ENCODE results near the gene HOXC5.
A peak's percentile ranks its signal among the peaks of the same experiment; 100 is the strongest.

Gene HOXC5

GRCh38 chr12:53995378-53996239, 37.2 kb upstream of the HOXC5 start:
- no peak for DNase-seq (ENCODE audit: low read depth, low spot score)

- no peak for DNase-seq (ENCODE audit: low read depth, low spot score)
Observed at GRCh38 chr12:53996240-53997203, 36.3 kb upstream of the HOXC5 start.

DNA sequence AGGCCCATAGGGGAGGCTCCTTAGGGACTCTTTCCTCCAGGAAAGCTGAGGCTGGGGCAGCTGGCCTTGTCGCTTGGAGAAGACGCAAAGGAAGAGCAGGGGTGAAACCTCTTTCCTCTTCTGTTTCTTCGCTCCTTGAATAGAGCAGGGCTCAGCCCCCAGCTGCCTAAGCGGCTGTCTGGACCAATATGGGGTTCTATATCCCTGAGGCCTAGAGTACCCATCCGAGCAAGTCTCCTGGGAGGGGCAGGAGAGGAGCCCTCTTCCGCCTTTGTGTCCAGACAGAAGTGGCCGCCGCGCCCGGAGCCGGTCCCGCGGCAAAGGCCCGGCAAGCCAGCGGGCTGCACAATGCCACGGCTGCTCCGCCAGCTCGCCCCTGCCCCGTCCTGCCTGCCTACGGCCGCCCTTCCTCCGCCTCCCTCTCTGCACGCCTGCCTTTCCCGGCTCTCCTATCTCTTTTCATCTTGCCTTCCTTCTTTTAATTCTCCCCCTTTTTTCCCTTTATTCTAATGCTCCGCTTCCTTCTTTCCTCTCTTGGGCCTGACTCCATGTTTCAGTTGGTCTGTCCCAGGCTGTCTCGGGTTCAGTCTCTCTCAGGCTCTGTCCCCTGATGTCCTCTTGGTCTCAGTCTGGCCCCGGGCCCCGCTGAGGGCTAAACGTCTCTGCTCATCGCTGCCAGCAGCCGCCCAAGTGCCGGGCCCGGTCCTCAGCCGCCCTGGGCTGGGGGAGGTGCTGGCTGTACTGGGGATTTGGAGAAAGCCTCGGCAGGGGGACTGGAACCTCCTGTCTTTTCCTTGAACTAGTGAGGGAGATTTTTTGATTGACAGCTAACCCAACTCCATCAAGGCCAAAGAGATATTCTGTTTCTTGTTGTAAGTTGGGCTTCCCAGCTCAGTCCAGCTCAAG, 35.4 kb upstream of the HOXC5 start:
- DNase-seq (ENCODE audit: low read depth, low spot score) = no peak

GRCh38 chr12:53998110-53998899, 34.5 kb upstream of the HOXC5 start:
- no peak for DNase-seq (ENCODE audit: low read depth, low spot score)

DNA sequence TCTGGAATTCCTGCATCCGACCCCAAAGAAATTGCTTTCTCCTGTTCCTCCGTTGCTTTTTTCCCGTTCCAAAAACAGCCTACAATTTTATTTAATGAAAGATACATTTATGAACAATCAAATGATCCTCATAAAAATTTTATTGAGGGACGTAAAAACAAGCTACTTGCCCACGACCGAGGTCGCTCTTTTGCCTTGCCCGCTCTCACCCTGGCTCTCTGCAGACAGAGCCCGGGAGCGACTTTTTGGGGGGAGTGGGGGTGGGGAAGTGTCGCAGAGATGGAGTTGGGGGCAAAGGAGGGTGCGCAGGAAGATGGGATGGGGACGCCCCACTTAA, 34.0 kb upstream of the HOXC5 start:
- no peak for DNase-seq (ENCODE audit: low read depth, low spot score)

DNA sequence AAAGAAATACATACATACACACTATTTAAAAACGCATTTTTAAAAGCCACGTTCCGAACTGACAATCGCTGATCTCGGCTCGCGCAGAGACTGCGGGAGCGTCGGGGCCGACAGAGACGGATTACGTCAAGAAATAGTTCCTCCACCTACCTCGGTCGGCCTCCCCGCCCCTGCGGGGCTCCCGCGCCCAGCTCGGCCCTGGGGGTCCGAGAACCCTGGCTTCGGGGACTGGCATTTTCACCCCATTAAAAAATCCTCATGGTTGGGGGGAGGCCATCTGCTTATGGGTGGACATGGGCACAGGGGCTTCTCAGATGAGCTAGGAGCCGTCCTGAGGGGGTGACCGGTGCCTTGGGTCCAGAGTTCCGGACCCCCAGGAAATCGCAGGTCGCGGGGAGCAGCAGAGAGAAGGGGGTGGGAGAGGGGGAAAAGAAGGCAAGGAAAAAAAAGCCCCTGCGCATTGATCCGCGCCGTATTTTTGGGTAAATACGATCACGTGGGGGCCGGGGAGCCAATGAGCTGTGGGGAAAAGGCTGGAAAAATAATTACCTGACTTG, 33.2 kb upstream of the HOXC5 start:
- no peak for DNase-seq (ENCODE audit: low read depth, low spot score)

GRCh38 chr12:54000116-54001114, 32.4 kb upstream of the HOXC5 start, which contains the start of gene HOXC9:
Gene HOXC9 (plus strand): TSS chr12:54000161. CDS start chr12:54000189, 28 bp downstream.
- no peak for DNase-seq (ENCODE audit: low read depth, low spot score)

- DNase-seq (ENCODE audit: low read depth, low spot score) = no peak
Observed at GRCh38 chr12:54001283-54002187, 31.3 kb upstream of the HOXC5 start.

DNA sequence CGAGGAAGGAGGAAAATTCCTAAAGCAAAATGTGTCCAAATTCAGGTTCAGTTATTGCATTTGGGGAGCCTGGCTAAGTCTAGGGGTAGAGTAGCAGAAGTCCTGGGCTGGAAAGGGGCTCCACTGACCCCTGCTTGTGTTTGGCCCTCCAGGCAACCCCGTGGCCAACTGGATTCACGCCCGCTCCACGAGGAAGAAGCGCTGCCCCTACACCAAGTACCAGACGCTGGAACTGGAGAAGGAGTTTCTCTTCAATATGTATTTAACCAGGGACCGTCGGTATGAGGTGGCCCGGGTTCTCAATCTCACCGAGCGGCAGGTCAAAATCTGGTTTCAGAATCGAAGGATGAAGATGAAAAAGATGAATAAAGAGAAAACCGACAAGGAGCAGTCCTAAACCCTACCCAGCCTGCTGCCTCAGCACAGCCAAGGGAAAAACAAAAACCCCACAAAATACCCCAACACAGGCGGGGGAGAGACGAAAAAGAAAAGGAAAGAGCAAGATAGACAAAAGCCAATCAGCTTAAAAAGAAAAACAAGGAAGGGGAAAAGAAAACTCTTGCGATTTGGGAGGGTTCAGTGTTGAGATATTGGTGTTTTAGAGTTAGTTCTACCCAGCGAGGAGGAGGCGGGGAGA, 30.5 kb upstream of the HOXC5 start:
- no peak for DNase-seq (ENCODE audit: low read depth, low spot score)

- no peak for DNase-seq (ENCODE audit: low read depth, low spot score)
Observed at GRCh38 chr12:54002915-54003389, 29.9 kb upstream of the HOXC5 start.

- no peak for DNase-seq (ENCODE audit: low read depth, low spot score)
Observed at GRCh38 chr12:54003625-54004024, 29.2 kb upstream of the HOXC5 start.

GRCh38 chr12:54004063-54004840, 28.6 kb upstream of the HOXC5 start:
- no peak for DNase-seq (ENCODE audit: low read depth, low spot score)

DNA sequence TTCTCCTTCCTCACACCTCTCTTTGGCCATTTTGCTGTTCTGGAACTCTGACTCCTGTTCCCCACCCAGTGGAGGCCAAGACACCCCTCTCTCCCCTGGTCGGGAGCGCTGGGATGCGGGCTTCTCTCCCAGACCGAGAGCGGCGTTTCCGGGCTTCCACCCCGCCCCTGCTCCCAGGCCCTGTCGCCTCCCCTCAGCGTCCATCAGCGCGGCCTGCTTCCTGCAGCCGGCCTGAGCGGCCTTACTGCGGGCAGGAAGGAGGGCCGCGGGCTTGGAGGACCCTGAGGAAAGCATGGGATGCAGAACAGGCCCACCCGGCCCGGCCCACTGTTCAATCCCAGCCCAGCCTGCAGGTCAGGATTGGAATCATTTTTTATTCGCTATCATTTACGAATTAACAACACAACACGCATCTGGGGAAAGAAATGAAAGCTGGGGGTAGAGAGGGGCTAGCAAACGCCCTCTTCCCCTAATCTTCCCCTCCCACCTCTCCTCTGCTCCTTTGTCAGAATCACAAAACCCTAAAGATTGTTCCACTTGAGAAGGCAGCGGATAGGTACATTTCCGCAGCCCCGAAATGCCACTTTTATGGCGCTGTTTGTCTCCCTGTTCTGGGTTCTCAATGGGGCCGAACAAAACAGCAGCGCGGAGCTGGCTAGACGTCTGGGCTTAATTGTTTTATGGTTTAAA, 27.9 kb upstream of the HOXC5 start:
- no peak for DNase-seq (ENCODE audit: low read depth, low spot score)

GRCh38 chr12:54005531-54005852, 27.4 kb upstream of the HOXC5 start:
- no peak for DNase-seq (ENCODE audit: low read depth, low spot score)

- DNase-seq (ENCODE audit: low read depth, low spot score) = peak; percentile 62
Observed at GRCh38 chr12:54005853-54006558, 26.8 kb upstream of the HOXC5 start.
